CD14-positive monocyte (primary cell): ENCODE data around the gene SLC17A1. TPM values are rescaled to one million over a fixed set of nuclear protein-coding genes. Genes with fewer than 3 reads are reported as not detected.

Experiments
- DNase-seq, 3 donors: peaks; one replicate each; pipeline ENCODE4 v3.0.0-alpha.2; 2011 to 2022
- H2AFZ ChIP-seq: 2 replicates; pipeline ENCODE4 v1.6.0; 2012; ENCODE audit warnings: mild to moderate bottlenecking, low read depth, low read length, inconsistent platforms; ENCODE audit not compliant: insufficient read depth, poor library complexity, severe bottlenecking
- H3K27ac ChIP-seq, 2 donors: 1 replicate in 1 of 2; 2 replicates in 1 of 2; pipeline ENCODE4 v1.5.1; 2012 to 2013; ENCODE audit warnings: low read length in 2 of 2, control low read depth in 1 of 2, inconsistent platforms in 1 of 2, low read depth in 1 of 2, mild to moderate bottlenecking in 1 of 2
- H3K27me3 ChIP-seq, 2 donors: one replicate each; pipeline versions ENCODE4 v1.6.0 to v1.6.1; 2011 to 2013; ENCODE audit warnings: low read length in 2 of 2; ENCODE audit not compliant: control insufficient read depth in 2 of 2, insufficient read depth in 2 of 2
- H3K36me3 ChIP-seq, 2 donors: replicated peaks in 1 of 2; 1 replicate in 1 of 2; 2 replicates in 1 of 2; pipeline versions ENCODE4 v1.5.1 to v1.6.1; 2012 to 2013; ENCODE audit warnings: low read length in 2 of 2, control low read depth in 1 of 2, inconsistent platforms in 1 of 2, mild to moderate bottlenecking in 1 of 2; ENCODE audit not compliant: insufficient read depth in 2 of 2, control insufficient read depth in 1 of 2
- H3K4me1 ChIP-seq, 2 donors: 1 replicate in 1 of 2; 2 replicates in 1 of 2; pipeline versions ENCODE4 v1.5.1 to v1.6.1; 2012 to 2013; ENCODE audit warnings: low read length in 2 of 2, control low read depth in 1 of 2, inconsistent platforms in 1 of 2, mild to moderate bottlenecking in 1 of 2, moderate library complexity in 1 of 2; ENCODE audit not compliant: insufficient read depth in 2 of 2, control insufficient read depth in 1 of 2
- H3K4me2 ChIP-seq: replicated peaks from 2 replicates; pipeline ENCODE3; 2012; ENCODE audit warnings: low read length, moderate library complexity, mild to moderate bottlenecking; ENCODE audit not compliant: poor library complexity, severe bottlenecking; ENCODE audit errors: extremely low read depth
- H3K4me3 ChIP-seq, 3 experiments: fragments of 200-600 bp in 1 of 3; sonication (generic) in 1 of 3; replicated peaks in 1 of 3; 1 replicate in 2 of 3; 2 replicates in 1 of 3; pipeline ENCODE4 v1.5.1; 2011 to 2013; ENCODE audit warnings: low read length in 3 of 3, mild to moderate bottlenecking in 3 of 3, control low read depth in 2 of 3, low read depth in 2 of 3, inconsistent platforms in 1 of 3, moderate library complexity in 1 of 3
- H3K79me2 ChIP-seq: 2 replicates; pipeline ENCODE4 v1.6.0; 2012; ENCODE audit warnings: mild to moderate bottlenecking, control low read depth, inconsistent platforms, low read length, moderate library complexity; ENCODE audit not compliant: insufficient read depth
- H3K9ac ChIP-seq: 2 replicates; pipeline ENCODE4 v1.6.0; 2017; ENCODE audit warnings: low read length, mild to moderate bottlenecking; ENCODE audit not compliant: insufficient read depth, poor library complexity, severe bottlenecking
- H3K9me3 ChIP-seq, 2 donors: replicated peaks in 1 of 2; 1 replicate in 1 of 2; 2 replicates in 1 of 2; pipeline versions ENCODE4 v1.5.1 to v1.6.1; 2012 to 2013; ENCODE audit warnings: low read length in 2 of 2, control low read depth in 1 of 2; ENCODE audit not compliant: control insufficient read depth in 1 of 2, insufficient read depth in 1 of 2
- H4K20me1 ChIP-seq: 2 replicates; pipeline ENCODE4 v1.6.0; 2012; ENCODE audit warnings: mild to moderate bottlenecking, low read length, control low read depth, moderate library complexity; ENCODE audit not compliant: insufficient read depth
- H3K27ac Mint-ChIP-seq, 7 donors: one replicate each; pipeline ENCODE4 v1.8.0; 2020; ENCODE audit warnings: mild to moderate bottlenecking in 7 of 7, mixed read lengths in 7 of 7, moderate library complexity in 6 of 7, inconsistent platforms in 2 of 7
- H3K27me3 Mint-ChIP-seq, 3 donors: one replicate each; pipeline ENCODE4 v1.8.0; 2021 to 2022; ENCODE audit warnings: low read depth in 3 of 3, mild to moderate bottlenecking in 3 of 3, mixed read lengths in 3 of 3, moderate library complexity in 3 of 3, inconsistent platforms in 1 of 3
- H3K36me3 Mint-ChIP-seq, 2 donors: one replicate each; pipeline ENCODE4 v1.8.0; 2020; ENCODE audit warnings: mixed read lengths in 2 of 2, inconsistent platforms in 1 of 2, mild to moderate bottlenecking in 1 of 2
- H3K4me1 Mint-ChIP-seq: one replicate; pipeline ENCODE4 v1.8.0; 2020; ENCODE audit warnings: mild to moderate bottlenecking, mixed read lengths
- H3K4me3 Mint-ChIP-seq, 2 donors: one replicate each; pipeline ENCODE4 v1.8.0; 2020; ENCODE audit warnings: mild to moderate bottlenecking in 2 of 2, mixed read lengths in 2 of 2, moderate library complexity in 1 of 2
- H3K9me3 Mint-ChIP-seq, 7 donors: one replicate each; pipeline ENCODE4 v1.8.0; 2020 to 2022; ENCODE audit warnings: mixed read lengths in 7 of 7, mild to moderate bottlenecking in 6 of 7, moderate library complexity in 6 of 7, inconsistent platforms in 2 of 7
- WGBS: methylation state at CpG from one replicate; pipeline ENCODE4 v1.1.5; 2013; ENCODE audit warnings: missing lambda C conversion rate; ENCODE audit not compliant: insufficient coverage; 5-methylcytosine and 5-hydroxymethylcytosine counted together
- intact Hi-C, 2 donors: fragments of 100-400 bp; cut with micrococcal nuclease; formaldehyde crosslinking; loops; one replicate each; pipeline versions ENCODE4 v1.15.0 to v1.15.1; 2023
- polyA plus RNA-seq, 3 donors: library from polyadenylated mRNA; depleted of rRNA in 1 of 3; unstranded in 2 of 3; stranded (reverse) in 1 of 3; fragments of 300-500 nt in 2 of 3; fragments of >200 nt in 1 of 3; fragmentation: Illumina TruSeq in 2 of 3; gene quantifications; 1 replicate in 2 of 3; 2 replicates in 1 of 3; pipeline ENCODE4 v1.2.3, GENCODE V29; 2012 to 2021
- TF ChIP-seq, protein P1 (sequence below): fragments of 200-600 bp; IDR thresholded peaks from one replicate; pipeline ENCODE4 v1.8.0; 2022; ENCODE audit warnings: antibody characterized with exemption, mild to moderate bottlenecking

The SLC17A1 gene
- polyA plus RNA-seq, 3 donors, result not detected

DNA sequence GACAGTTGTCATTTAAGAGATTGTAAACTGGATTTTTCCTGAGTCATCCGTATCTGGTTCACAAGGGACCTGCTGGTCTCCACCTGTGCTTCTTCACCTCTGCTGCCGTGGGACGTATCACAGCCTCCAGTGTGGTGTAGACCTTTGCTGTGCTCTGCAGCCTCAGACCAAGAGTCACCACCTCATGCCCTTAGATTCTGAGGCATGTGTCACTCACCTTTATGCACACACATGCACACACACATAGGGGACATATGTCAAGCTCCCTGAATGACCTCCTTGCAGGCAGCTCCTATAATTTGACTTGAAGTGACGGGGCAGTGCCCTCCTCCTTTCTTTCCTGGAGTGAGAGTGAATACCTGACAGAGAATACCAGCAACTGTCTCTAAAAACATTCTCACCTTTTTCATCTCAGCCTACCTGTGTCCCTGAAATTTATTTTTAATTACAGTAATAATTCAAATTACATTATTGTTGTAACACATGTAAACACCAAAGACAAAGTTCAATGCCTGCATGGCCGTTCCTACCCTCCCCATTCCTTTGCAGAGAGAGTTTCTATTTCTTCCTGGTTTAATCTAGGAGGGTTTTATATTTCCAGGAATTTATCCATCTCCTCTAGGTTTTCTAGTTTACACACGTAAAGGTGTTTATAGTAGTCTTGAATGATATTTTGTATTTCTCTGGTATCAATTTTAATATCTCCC is 73.8 kb downstream of the SLC17A1 start:
- H3K27me3 ChIP-seq, result no peaks in the 10 kb centered on the region
- TF ChIP-seq, protein P1, sequence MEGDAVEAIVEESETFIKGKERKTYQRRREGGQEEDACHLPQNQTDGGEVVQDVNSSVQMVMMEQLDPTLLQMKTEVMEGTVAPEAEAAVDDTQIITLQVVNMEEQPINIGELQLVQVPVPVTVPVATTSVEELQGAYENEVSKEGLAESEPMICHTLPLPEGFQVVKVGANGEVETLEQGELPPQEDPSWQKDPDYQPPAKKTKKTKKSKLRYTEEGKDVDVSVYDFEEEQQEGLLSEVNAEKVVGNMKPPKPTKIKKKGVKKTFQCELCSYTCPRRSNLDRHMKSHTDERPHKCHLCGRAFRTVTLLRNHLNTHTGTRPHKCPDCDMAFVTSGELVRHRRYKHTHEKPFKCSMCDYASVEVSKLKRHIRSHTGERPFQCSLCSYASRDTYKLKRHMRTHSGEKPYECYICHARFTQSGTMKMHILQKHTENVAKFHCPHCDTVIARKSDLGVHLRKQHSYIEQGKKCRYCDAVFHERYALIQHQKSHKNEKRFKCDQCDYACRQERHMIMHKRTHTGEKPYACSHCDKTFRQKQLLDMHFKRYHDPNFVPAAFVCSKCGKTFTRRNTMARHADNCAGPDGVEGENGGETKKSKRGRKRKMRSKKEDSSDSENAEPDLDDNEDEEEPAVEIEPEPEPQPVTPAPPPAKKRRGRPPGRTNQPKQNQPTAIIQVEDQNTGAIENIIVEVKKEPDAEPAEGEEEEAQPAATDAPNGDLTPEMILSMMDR, result no peak
- Mint-ChIP-seq H3K4me1 (no peaks in the 10 kb centered on the region), H3K9me3 (no peaks in the 10 kb centered on the region), H3K27ac (no peak overlapping the region), H3K4me3 (no peak overlapping the region), H3K36me3 (no peaks in the 10 kb centered on the region), H3K27me3 (no peaks in the 10 kb centered on the region)
- no peaks in the 10 kb centered on the region for H3K79me2 ChIP-seq
- no peak overlapping the region for H3K9ac ChIP-seq
- no peaks in the 10 kb centered on the region for H4K20me1 ChIP-seq
- intact Hi-C loops, result no loop called here
- no peak overlapping the region for H3K4me3 ChIP-seq
- H3K27ac ChIP-seq, result no peak overlapping the region
- H3K36me3 ChIP-seq, result no peaks in the 10 kb centered on the region
- no peak for DNase-seq
- H3K9me3 ChIP-seq, result no peaks in the 10 kb centered on the region
- H3K4me2 ChIP-seq, result no peak overlapping the region
- WGBS, result 71% methylated on average over 3 of the region's 6 CpGs
- no peaks in the 10 kb centered on the region for H3K4me1 ChIP-seq
- H2AFZ ChIP-seq, result no peak overlapping the region

DNA sequence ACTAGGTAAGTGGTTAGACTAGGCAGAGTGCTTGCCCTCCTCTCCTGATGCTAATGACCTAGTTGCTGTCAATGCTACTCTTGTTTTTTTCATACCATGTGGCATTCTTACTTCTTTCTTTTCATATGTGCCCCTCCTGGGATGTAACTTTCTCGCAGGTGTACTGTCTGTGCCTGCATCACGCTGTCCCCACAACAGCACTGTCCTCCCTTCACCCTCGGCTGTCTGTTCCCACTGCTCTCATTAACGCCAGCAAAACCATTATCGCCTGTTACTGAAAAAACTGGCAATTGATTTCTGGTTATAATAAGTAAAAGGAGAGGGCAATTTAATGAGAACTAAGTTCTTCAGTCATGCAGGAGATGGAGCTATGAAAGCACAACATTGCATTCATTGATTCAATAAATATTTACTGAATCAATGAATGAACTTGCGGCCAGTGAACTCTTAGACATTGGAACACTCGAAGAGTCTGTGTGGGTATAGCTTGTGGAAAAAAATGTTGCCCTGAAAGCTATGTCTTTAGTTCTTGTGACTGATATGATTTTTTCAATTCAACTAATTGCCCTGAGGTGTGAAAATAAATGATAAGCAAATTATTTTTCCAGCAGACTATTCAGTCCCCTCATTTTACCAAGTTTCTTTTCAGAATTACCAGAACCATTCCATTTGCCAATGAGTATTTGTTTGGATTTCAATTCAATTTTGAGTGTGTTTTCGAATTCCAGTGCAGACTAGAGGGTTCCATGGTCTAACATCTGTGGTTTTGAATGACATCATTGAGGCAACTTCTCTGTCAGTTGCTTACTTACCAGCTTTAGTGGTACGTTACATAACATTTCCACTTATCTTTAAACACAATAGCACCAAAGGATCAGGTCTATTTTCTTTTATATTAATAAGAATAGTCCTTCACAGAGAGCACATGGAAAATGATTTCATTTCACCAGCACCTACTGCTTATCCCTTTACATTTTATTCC is 75.2 kb downstream of the SLC17A1 start:
- Histone ChIP-seq H4K20me1 (no peaks in the 10 kb centered on the region), H3K9me3 (no peaks in the 10 kb centered on the region), H3K36me3 (no peaks in the 10 kb centered on the region), H3K9ac (no peak overlapping the region), H3K4me1 (no peaks in the 10 kb centered on the region), H3K27ac (no peak overlapping the region), H3K27me3 (no peaks in the 10 kb centered on the region), H3K79me2 (no peaks in the 10 kb centered on the region), H3K4me2 (no peak overlapping the region), H3K4me3 (no peak overlapping the region), H2AFZ (no peak overlapping the region)
- DNase-seq, result no peak
- no peaks in the 10 kb centered on the region for H3K27me3 Mint-ChIP-seq
- H3K27ac Mint-ChIP-seq, result no peak overlapping the region
- no peaks in the 10 kb centered on the region for H3K4me1 Mint-ChIP-seq
- no peak overlapping the region for H3K4me3 Mint-ChIP-seq
- no peaks in the 10 kb centered on the region for H3K36me3 Mint-ChIP-seq
- intact Hi-C loops, result no loop called here
- 88% methylated on average over 1 of the region's 9 CpGs for WGBS
- TF ChIP-seq, protein P1, result no peak
- H3K9me3 Mint-ChIP-seq, result no peaks in the 10 kb centered on the region
